ENCODE data around the gene PASK. TPM values are rescaled to one million over a fixed set of nuclear protein-coding genes. Genes with fewer than 3 reads are reported as not detected.

The PASK gene
- total and polyA plus RNA-seq, 2 donors (not counting 1 experiment from before 2014, with no cell fraction given): 48.2 to 144 TPM

GRCh38 chr2:241068136-241068941, 80.9 kb downstream of the PASK start:
- Histone ChIP-seq H3K9me3 (ENCODE audit: control extremely low read depth in 1 of 3, control insufficient read depth in 2 of 3, insufficient read depth in 1 of 3, low read length in 2 of 3) (no peaks in the 10 kb centered on the region), H4K20me1 (ENCODE audit: control insufficient read depth, insufficient read depth, low read length, poor library complexity, severe bottlenecking) (no peaks in the 10 kb centered on the region), H3K79me2 (ENCODE audit: control insufficient read depth, insufficient read depth, low read length) (no peaks in the 10 kb centered on the region), H3K36me3 (replicated peaks in 1 of 2; ENCODE audit: control extremely low read depth in 1 of 2, control insufficient read depth in 1 of 2, extremely low read depth in 1 of 2, insufficient read depth in 2 of 2, low read length in 1 of 2) (no peaks in the 10 kb centered on the region), H3K4me2 (replicated peaks; ENCODE audit: low read depth, low read length, poor library complexity, severe bottlenecking) (no peak overlapping the region), H3K27ac (ENCODE audit: low read length in 2 of 2) (no peak overlapping the region), H3K4me1 (ENCODE audit: control insufficient read depth in 2 of 2, insufficient read depth in 2 of 2, low read length in 2 of 2) (peaks cover 3 to 9% of the 10 kb centered on the region in 2 donors), H3K27me3 (replicated peaks in 1 of 4; ENCODE audit: control extremely low read depth in 1 of 4, control insufficient read depth in 3 of 4, insufficient read depth in 4 of 4, low read length in 3 of 4) (no peaks in the 10 kb centered on the region), H3K4me3 (ENCODE audit: control extremely low read depth in 1 of 5, extremely low read depth in 1 of 5, insufficient read depth in 1 of 5, low read depth in 2 of 5, low read length in 4 of 5) (no peak overlapping the region), H3K9ac (ENCODE audit: low read length) (no peak overlapping the region), H2AFZ (ENCODE audit: insufficient read depth, low read depth, low read length, poor library complexity, severe bottlenecking) (no peak overlapping the region)
- H3K27me3 Mint-ChIP-seq: no peaks in the 10 kb centered on the region
- TF ChIP-seq, protein P1, sequence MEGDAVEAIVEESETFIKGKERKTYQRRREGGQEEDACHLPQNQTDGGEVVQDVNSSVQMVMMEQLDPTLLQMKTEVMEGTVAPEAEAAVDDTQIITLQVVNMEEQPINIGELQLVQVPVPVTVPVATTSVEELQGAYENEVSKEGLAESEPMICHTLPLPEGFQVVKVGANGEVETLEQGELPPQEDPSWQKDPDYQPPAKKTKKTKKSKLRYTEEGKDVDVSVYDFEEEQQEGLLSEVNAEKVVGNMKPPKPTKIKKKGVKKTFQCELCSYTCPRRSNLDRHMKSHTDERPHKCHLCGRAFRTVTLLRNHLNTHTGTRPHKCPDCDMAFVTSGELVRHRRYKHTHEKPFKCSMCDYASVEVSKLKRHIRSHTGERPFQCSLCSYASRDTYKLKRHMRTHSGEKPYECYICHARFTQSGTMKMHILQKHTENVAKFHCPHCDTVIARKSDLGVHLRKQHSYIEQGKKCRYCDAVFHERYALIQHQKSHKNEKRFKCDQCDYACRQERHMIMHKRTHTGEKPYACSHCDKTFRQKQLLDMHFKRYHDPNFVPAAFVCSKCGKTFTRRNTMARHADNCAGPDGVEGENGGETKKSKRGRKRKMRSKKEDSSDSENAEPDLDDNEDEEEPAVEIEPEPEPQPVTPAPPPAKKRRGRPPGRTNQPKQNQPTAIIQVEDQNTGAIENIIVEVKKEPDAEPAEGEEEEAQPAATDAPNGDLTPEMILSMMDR (IDR thresholded peaks at IDR 0.05): no peak
- no peak for TF ChIP-seq EZH2 (IDR thresholded peaks at IDR 0.05; ENCODE audit: borderline replicate concordance, insufficient read depth, low read depth, low read length, poor library complexity, severe bottlenecking)
- H3K4me3 Mint-ChIP-seq: no peak overlapping the region
- DNase-seq (no peak), ATAC-seq (ENCODE audit: low read depth) (no peak)
- no peak overlapping the region for H3K27ac Mint-ChIP-seq
- H3K9me3 Mint-ChIP-seq (ENCODE audit: insufficient read depth): no peaks in the 10 kb centered on the region
- POLR2A ChIA-PET: no interaction called here
- peaks cover 4% of the 10 kb centered on the region for H3K4me1 Mint-ChIP-seq
- WGBS (ENCODE audit: insufficient coverage): 90% methylated on average over 25 of the region's 25 CpGs
- CTCF ChIA-PET: interaction anchor here (1.0 to 1.5 kb wide), 2 partner anchors 10 to 87 kb away, joined by 3 to 4 read pairs; no protein-coding TSS in a partner anchor
- intact Hi-C loops (cut with micrococcal nuclease): no loop called here

- TF ChIP-seq, protein P1 (IDR thresholded peaks at IDR 0.05): no peak
- no peak for TF ChIP-seq EZH2 (IDR thresholded peaks at IDR 0.05; ENCODE audit: borderline replicate concordance, insufficient read depth, low read depth, low read length, poor library complexity, severe bottlenecking)
- Mint-ChIP-seq H3K4me1 (peaks cover 4% of the 10 kb centered on the region), H3K27me3 (no peaks in the 10 kb centered on the region), H3K9me3 (ENCODE audit: insufficient read depth) (no peaks in the 10 kb centered on the region), H3K27ac (no peak overlapping the region), H3K4me3 (no peak overlapping the region)
- Histone ChIP-seq H4K20me1 (ENCODE audit: control insufficient read depth, insufficient read depth, low read length, poor library complexity, severe bottlenecking) (no peaks in the 10 kb centered on the region), H3K79me2 (ENCODE audit: control insufficient read depth, insufficient read depth, low read length) (no peaks in the 10 kb centered on the region), H3K9me3 (ENCODE audit: control extremely low read depth in 1 of 3, control insufficient read depth in 2 of 3, insufficient read depth in 1 of 3, low read length in 2 of 3) (no peaks in the 10 kb centered on the region), H3K4me1 (ENCODE audit: control insufficient read depth in 2 of 2, insufficient read depth in 2 of 2, low read length in 2 of 2) (peaks cover 3 to 9% of the 10 kb centered on the region in 2 donors), H3K27ac (ENCODE audit: low read length in 2 of 2) (no peak overlapping the region), H3K4me3 (ENCODE audit: control extremely low read depth in 1 of 5, extremely low read depth in 1 of 5, insufficient read depth in 1 of 5, low read depth in 2 of 5, low read length in 4 of 5) (no peak overlapping the region), H3K9ac (ENCODE audit: low read length) (no peak overlapping the region), H3K27me3 (replicated peaks in 1 of 4; ENCODE audit: control extremely low read depth in 1 of 4, control insufficient read depth in 3 of 4, insufficient read depth in 4 of 4, low read length in 3 of 4) (peaks cover 0 to 6% (median 0%) of the 10 kb centered on the region in 4 experiments), H3K36me3 (replicated peaks in 1 of 2; ENCODE audit: control extremely low read depth in 1 of 2, control insufficient read depth in 1 of 2, extremely low read depth in 1 of 2, insufficient read depth in 2 of 2, low read length in 1 of 2) (no peaks in the 10 kb centered on the region), H2AFZ (ENCODE audit: insufficient read depth, low read depth, low read length, poor library complexity, severe bottlenecking) (no peak overlapping the region), H3K4me2 (replicated peaks; ENCODE audit: low read depth, low read length, poor library complexity, severe bottlenecking) (no peak overlapping the region)
- CTCF ChIA-PET: interaction anchor here (1.0 to 1.5 kb wide), 2 partner anchors 11 to 86 kb away, joined by 3 to 4 read pairs; no protein-coding TSS in a partner anchor
- 99% methylated on average over 18 of the region's 21 CpGs for WGBS (ENCODE audit: insufficient coverage)
- ATAC-seq (ENCODE audit: low read depth) (no peak), DNase-seq (no peak)
- intact Hi-C loops (cut with micrococcal nuclease): no loop called here
- POLR2A ChIA-PET: interaction anchor here (0.9 kb wide), 1 partner anchor 17 kb away, joined by 3 read pairs; no protein-coding TSS in a partner anchor
These were observed 81.7 kb downstream of the PASK start for GRCh38 chr2:241067501-241068135.

All from B cell (primary cell).